HepG2 (cell line): ENCODE measurements around the gene GRB10. TPM values are rescaled to one million over a fixed set of nuclear protein-coding genes. Genes with fewer than 3 reads are reported as not detected.

Experiments
- ATRX ChIP-seq: sonication (generic); formaldehyde crosslinking; IDR thresholded peaks from 2 replicates; pipeline ENCODE4 v1.4.0; 2020; ENCODE audit warnings: missing genetic modification reagents, borderline replicate concordance
- CBX5 ChIP-seq: sonication (generic); formaldehyde crosslinking; IDR thresholded peaks from 2 replicates; pipeline ENCODE4 v1.4.0; 2020; ENCODE audit warnings: missing genetic modification reagents, borderline replicate concordance
- FOXO1 ChIP-seq: sonication (generic); formaldehyde crosslinking; IDR thresholded peaks from 2 replicates; pipeline ENCODE4 v1.4.0; 2020; ENCODE audit warnings: missing genetic modification reagents
- PAF1 ChIP-seq: IDR thresholded peaks from 2 replicates; pipeline ENCODE4 v1.6.1; 2016; ENCODE audit warnings: missing genetic modification reagents, missing compliant biosample characterization
- ZFAT ChIP-seq: sonication (generic); formaldehyde crosslinking; conservative IDR thresholded peaks from 2 replicates; pipeline ENCODE4 v1.8.1; 2023; ENCODE audit warnings: missing genetic modification reagents, inconsistent platforms
- ZNF20 ChIP-seq: sonication (generic); formaldehyde crosslinking; IDR thresholded peaks from 2 replicates; pipeline ENCODE4 v1.4.0; 2020; ENCODE audit warnings: mild to moderate bottlenecking, moderate library complexity, missing genetic modification reagents
- ZNF282 ChIP-seq: fragments of 450-650 bp; IDR thresholded peaks from 2 replicates; pipeline ENCODE4 v1.6.1; 2018; ENCODE audit not compliant: partially characterized antibody
- ZNF556 ChIP-seq: sonication (generic); formaldehyde crosslinking; IDR thresholded peaks from 2 replicates; pipeline ENCODE4 v1.4.0; 2020; ENCODE audit warnings: mild to moderate bottlenecking, missing genetic modification reagents, borderline replicate concordance
- polyA plus RNA-seq, 8 experiments: library from polyadenylated mRNA; depleted of rRNA in 3 of 8; stranded (reverse) in 7 of 8; unstranded in 1 of 8; fragments of >200 nt; fragmentation: Illumina TruSeq in 4 of 8; extraction: Trizol in 4 of 8; gene quantifications; 2 replicates each; pipeline versions ENCODE4 v1.2.1 to v1.2.3, GENCODE V29; 2011 to 2016; ENCODE audit warnings: low read depth in 4 of 8, missing spikeins in 1 of 8, mixed read lengths in 1 of 8; ENCODE audit not compliant: insufficient read depth in 1 of 8
- total RNA-seq, 5 experiments: library from RNA; depleted of rRNA; stranded (reverse); fragments of >200 nt; fragmentation: Illumina TruSeq; extraction: Trizol; gene quantifications; 2 replicates each; pipeline ENCODE4 v1.2.3, GENCODE V29; 2016; ENCODE audit warnings: low read depth in 1 of 5
- TF ChIP-seq, protein P1 (sequence below): sonication (generic); formaldehyde crosslinking; conservative IDR thresholded peaks from 2 replicates; pipeline ENCODE4 v1.4.0; 2020; ENCODE audit warnings: mild to moderate bottlenecking, missing genetic modification reagents, moderate library complexity
- TF ChIP-seq, protein P2 (sequence below): sonication (generic); formaldehyde crosslinking; conservative IDR thresholded peaks from 2 replicates; pipeline ENCODE4 v1.4.0; 2020; ENCODE audit warnings: missing genetic modification reagents
- TF ChIP-seq, protein P3 (sequence below): sonication (generic); formaldehyde crosslinking; IDR thresholded peaks from 2 replicates; pipeline ENCODE4 v1.5.0; 2020; ENCODE audit warnings: mild to moderate bottlenecking, missing genetic modification reagents, borderline replicate concordance
- TF ChIP-seq, protein P4 (sequence below): IDR thresholded peaks from 2 replicates; pipeline ENCODE4 v1.6.1; 2018; ENCODE audit warnings: missing genetic modification reagents

Gene GRB10
- total and polyA plus RNA-seq, 2 of the 13 experiments (the other 11 are each of a cell fraction or from before 2014, with no cell fraction given) = 4.0 to 6.8 TPM

DNA sequence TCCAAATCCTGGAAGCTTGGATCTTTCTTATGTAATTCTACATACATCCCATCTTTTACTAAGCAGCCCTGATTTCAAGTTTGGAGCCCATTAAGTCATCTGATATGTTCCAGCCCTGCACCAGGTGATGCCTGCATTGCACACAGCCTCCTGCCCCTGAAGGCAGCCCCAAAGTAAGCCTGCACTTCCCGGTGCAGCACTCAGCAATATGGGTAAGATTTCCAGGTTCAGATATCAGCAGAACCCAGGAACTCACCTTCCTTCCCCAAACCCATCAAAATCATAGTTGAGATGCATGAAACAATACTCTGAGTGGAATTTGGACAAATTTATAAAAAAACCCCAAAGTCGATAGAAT lies 217.2 kb downstream of the GRB10 start (continued):
- TF ChIP-seq, protein P1, sequence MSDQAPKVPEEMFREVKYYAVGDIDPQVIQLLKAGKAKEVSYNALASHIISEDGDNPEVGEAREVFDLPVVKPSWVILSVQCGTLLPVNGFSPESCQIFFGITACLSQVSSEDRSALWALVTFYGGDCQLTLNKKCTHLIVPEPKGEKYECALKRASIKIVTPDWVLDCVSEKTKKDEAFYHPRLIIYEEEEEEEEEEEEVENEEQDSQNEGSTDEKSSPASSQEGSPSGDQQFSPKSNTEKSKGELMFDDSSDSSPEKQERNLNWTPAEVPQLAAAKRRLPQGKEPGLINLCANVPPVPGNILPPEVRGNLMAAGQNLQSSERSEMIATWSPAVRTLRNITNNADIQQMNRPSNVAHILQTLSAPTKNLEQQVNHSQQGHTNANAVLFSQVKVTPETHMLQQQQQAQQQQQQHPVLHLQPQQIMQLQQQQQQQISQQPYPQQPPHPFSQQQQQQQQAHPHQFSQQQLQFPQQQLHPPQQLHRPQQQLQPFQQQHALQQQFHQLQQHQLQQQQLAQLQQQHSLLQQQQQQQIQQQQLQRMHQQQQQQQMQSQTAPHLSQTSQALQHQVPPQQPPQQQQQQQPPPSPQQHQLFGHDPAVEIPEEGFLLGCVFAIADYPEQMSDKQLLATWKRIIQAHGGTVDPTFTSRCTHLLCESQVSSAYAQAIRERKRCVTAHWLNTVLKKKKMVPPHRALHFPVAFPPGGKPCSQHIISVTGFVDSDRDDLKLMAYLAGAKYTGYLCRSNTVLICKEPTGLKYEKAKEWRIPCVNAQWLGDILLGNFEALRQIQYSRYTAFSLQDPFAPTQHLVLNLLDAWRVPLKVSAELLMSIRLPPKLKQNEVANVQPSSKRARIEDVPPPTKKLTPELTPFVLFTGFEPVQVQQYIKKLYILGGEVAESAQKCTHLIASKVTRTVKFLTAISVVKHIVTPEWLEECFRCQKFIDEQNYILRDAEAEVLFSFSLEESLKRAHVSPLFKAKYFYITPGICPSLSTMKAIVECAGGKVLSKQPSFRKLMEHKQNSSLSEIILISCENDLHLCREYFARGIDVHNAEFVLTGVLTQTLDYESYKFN (CRISPR knock-in tag) = 0 out of 2 replicates have a peak, but pooled peaks have one; percentile 12
- peak; percentile 6; the same call in 1 of the 2 replicates for TF ChIP-seq ZNF556 (CRISPR knock-in tag)
- TF ChIP-seq, protein P2, sequence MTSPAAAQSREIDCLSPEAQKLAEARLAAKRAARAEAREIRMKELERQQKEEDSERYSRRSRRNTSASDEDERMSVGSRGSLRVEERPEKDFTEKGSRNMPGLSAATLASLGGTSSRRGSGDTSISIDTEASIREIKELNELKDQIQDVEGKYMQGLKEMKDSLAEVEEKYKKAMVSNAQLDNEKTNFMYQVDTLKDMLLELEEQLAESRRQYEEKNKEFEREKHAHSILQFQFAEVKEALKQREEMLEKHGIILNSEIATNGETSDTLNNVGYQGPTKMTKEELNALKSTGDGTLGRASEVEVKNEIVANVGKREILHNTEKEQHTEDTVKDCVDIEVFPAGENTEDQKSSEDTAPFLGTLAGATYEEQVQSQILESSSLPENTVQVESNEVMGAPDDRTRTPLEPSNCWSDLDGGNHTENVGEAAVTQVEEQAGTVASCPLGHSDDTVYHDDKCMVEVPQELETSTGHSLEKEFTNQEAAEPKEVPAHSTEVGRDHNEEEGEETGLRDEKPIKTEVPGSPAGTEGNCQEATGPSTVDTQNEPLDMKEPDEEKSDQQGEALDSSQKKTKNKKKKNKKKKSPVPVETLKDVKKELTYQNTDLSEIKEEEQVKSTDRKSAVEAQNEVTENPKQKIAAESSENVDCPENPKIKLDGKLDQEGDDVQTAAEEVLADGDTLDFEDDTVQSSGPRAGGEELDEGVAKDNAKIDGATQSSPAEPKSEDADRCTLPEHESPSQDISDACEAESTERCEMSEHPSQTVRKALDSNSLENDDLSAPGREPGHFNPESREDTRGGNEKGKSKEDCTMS (CRISPR knock-in tag) = no peak
- TF ChIP-seq CBX5 (CRISPR knock-in tag) = no peak
- TF ChIP-seq, protein P3, sequence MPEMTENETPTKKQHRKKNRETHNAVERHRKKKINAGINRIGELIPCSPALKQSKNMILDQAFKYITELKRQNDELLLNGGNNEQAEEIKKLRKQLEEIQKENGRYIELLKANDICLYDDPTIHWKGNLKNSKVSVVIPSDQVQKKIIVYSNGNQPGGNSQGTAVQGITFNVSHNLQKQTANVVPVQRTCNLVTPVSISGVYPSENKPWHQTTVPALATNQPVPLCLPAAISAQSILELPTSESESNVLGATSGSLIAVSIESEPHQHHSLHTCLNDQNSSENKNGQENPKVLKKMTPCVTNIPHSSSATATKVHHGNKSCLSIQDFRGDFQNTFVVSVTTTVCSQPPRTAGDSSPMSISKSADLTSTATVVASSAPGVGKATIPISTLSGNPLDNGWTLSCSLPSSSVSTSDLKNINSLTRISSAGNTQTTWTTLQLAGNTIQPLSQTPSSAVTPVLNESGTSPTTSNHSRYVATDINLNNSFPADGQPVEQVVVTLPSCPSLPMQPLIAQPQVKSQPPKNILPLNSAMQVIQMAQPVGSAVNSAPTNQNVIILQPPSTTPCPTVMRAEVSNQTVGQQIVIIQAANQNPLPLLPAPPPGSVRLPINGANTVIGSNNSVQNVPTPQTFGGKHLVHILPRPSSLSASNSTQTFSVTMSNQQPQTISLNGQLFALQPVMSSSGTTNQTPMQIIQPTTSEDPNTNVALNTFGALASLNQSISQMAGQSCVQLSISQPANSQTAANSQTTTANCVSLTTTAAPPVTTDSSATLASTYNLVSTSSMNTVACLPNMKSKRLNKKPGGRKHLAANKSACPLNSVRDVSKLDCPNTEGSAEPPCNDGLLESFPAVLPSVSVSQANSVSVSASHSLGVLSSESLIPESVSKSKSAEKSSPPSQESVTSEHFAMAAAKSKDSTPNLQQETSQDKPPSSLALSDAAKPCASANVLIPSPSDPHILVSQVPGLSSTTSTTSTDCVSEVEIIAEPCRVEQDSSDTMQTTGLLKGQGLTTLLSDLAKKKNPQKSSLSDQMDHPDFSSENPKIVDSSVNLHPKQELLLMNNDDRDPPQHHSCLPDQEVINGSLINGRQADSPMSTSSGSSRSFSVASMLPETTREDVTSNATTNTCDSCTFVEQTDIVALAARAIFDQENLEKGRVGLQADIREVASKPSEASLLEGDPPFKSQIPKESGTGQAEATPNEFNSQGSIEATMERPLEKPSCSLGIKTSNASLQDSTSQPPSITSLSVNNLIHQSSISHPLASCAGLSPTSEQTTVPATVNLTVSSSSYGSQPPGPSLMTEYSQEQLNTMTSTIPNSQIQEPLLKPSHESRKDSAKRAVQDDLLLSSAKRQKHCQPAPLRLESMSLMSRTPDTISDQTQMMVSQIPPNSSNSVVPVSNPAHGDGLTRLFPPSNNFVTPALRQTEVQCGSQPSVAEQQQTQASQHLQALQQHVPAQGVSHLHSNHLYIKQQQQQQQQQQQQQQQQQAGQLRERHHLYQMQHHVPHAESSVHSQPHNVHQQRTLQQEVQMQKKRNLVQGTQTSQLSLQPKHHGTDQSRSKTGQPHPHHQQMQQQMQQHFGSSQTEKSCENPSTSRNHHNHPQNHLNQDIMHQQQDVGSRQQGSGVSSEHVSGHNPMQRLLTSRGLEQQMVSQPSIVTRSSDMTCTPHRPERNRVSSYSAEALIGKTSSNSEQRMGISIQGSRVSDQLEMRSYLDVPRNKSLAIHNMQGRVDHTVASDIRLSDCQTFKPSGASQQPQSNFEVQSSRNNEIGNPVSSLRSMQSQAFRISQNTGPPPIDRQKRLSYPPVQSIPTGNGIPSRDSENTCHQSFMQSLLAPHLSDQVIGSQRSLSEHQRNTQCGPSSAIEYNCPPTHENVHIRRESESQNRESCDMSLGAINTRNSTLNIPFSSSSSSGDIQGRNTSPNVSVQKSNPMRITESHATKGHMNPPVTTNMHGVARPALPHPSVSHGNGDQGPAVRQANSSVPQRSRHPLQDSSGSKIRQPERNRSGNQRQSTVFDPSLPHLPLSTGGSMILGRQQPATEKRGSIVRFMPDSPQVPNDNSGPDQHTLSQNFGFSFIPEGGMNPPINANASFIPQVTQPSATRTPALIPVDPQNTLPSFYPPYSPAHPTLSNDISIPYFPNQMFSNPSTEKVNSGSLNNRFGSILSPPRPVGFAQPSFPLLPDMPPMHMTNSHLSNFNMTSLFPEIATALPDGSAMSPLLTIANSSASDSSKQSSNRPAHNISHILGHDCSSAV (CRISPR knock-in tag) = no peak
- no peak for TF ChIP-seq PAF1
- no peak for TF ChIP-seq ATRX (CRISPR knock-in tag)
- TF ChIP-seq ZNF20 (CRISPR knock-in tag) = no peak
- TF ChIP-seq, protein P4, sequence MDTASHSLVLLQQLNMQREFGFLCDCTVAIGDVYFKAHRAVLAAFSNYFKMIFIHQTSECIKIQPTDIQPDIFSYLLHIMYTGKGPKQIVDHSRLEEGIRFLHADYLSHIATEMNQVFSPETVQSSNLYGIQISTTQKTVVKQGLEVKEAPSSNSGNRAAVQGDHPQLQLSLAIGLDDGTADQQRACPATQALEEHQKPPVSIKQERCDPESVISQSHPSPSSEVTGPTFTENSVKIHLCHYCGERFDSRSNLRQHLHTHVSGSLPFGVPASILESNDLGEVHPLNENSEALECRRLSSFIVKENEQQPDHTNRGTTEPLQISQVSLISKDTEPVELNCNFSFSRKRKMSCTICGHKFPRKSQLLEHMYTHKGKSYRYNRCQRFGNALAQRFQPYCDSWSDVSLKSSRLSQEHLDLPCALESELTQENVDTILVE (CRISPR knock-in tag) = 0 out of 2 replicates have a peak, but pooled peaks have one; percentile 10
- TF ChIP-seq ZFAT (CRISPR knock-in tag) = no peak
- no peak for TF ChIP-seq FOXO1 (CRISPR knock-in tag)
- TF ChIP-seq ZNF282 = no peak
